SK-N-SH treated with all-trans-retinoic acid at 6 μM for 48 hours (cell line): ENCODE data around the gene M1AP.

Experiments
- ATAC-seq: fragments of 200-7000 bp; cut with Tn5 transposase; 3 replicates; pipeline ENCODE4 v1.9.1; 2020; ENCODE audit warnings: mild to moderate bottlenecking, moderate library complexity
- BACH2 ChIP-seq: fragments of 250-450 bp; sonication (Bioruptor Pico); IDR thresholded peaks from 2 replicates; pipeline ENCODE4 v1.9.0; 2021; ENCODE audit warnings: mild to moderate bottlenecking, borderline replicate concordance
- ESRRG ChIP-seq: fragments of 250-450 bp; sonication (Bioruptor Pico); IDR thresholded peaks from 2 replicates; pipeline ENCODE4 v1.6.1; 2021; ENCODE audit warnings: mild to moderate bottlenecking
- GLIS3 ChIP-seq: fragments of 250-450 bp; sonication (Bioruptor Pico); IDR thresholded peaks from 2 replicates; pipeline ENCODE4 v1.5.0; 2020; ENCODE audit warnings: mild to moderate bottlenecking, moderate library complexity
- ISL1 ChIP-seq: fragments of 250-450 bp; sonication (Bioruptor Pico); IDR thresholded peaks from 2 replicates; pipeline ENCODE4 v2.1.2; 2022; ENCODE audit warnings: mild to moderate bottlenecking, moderate library complexity
- OSR1 ChIP-seq: fragments of 250-450 bp; sonication (Bioruptor Pico); IDR thresholded peaks from 2 replicates; pipeline ENCODE4 v1.8.0; 2022; ENCODE audit warnings: moderate library complexity, mild to moderate bottlenecking, inconsistent platforms
- PPARA ChIP-seq: fragments of 250-450 bp; sonication (Bioruptor Pico); IDR thresholded peaks from 2 replicates; pipeline ENCODE4 v1.5.0; 2020; ENCODE audit warnings: mild to moderate bottlenecking, borderline replicate concordance
- RARB ChIP-seq: fragments of 250-450 bp; sonication (Bioruptor Pico); IDR thresholded peaks from 2 replicates; pipeline ENCODE4 v1.8.0; 2021; ENCODE audit warnings: mild to moderate bottlenecking, moderate library complexity
- SNAI2 ChIP-seq: fragments of 250-450 bp; sonication (Bioruptor Pico); IDR thresholded peaks from 2 replicates; pipeline ENCODE4 v1.5.0; 2020; ENCODE audit warnings: mild to moderate bottlenecking, moderate library complexity
- TCF4 ChIP-seq: fragments of 250-450 bp; sonication (Bioruptor Pico); IDR thresholded peaks from 2 replicates; pipeline ENCODE4 v1.8.0; 2021; ENCODE audit warnings: mild to moderate bottlenecking, moderate library complexity, borderline replicate concordance
- TOX ChIP-seq: fragments of 250-450 bp; sonication (Bioruptor Pico); IDR thresholded peaks from 2 replicates; pipeline ENCODE4 v1.8.0; 2021; ENCODE audit warnings: mild to moderate bottlenecking, moderate library complexity, borderline replicate concordance
- ZFP3 ChIP-seq: fragments of 250-450 bp; sonication (Bioruptor Pico); IDR thresholded peaks from 2 replicates; pipeline ENCODE4 v1.5.0; 2020; ENCODE audit warnings: mild to moderate bottlenecking, moderate library complexity
- ZNF565 ChIP-seq: fragments of 450-650 bp; formaldehyde crosslinking; conservative IDR thresholded peaks from 2 replicates; pipeline ENCODE4 v1.5.0; 2020; ENCODE audit warnings: low read depth, mild to moderate bottlenecking, moderate library complexity
- ZNF70 ChIP-seq: fragments of 450-650 bp; formaldehyde crosslinking; IDR thresholded peaks from 2 replicates; pipeline ENCODE4 v1.5.0; 2020; ENCODE audit warnings: mild to moderate bottlenecking, moderate library complexity
- ZNF8 ChIP-seq: fragments of 450-650 bp; formaldehyde crosslinking; IDR thresholded peaks from 2 replicates; pipeline ENCODE4 v1.5.0; 2020; ENCODE audit warnings: mild to moderate bottlenecking, moderate library complexity
- TF ChIP-seq, protein P1 (sequence below): fragments of 250-450 bp; sonication (Bioruptor Pico); IDR thresholded peaks from 2 replicates; pipeline ENCODE4 v1.8.0; 2020; ENCODE audit warnings: mild to moderate bottlenecking, moderate library complexity, borderline replicate concordance
- TF ChIP-seq, protein P2 (sequence below): fragments of 250-450 bp; sonication (Bioruptor Pico); IDR thresholded peaks from 2 replicates; pipeline ENCODE4 v1.5.0; 2020; ENCODE audit warnings: mild to moderate bottlenecking, moderate library complexity
- TF ChIP-seq, protein P3 (sequence below): fragments of 250-450 bp; sonication (Bioruptor Pico); IDR thresholded peaks from 2 replicates; pipeline ENCODE4 v1.5.1; 2021; ENCODE audit warnings: mild to moderate bottlenecking, moderate library complexity
- TF ChIP-seq, protein P4 (sequence below): fragments of 250-450 bp; sonication (Bioruptor Pico); IDR thresholded peaks from 2 replicates; pipeline ENCODE4 v1.8.0; 2021; ENCODE audit warnings: low read depth, mild to moderate bottlenecking, moderate library complexity, borderline replicate concordance

The M1AP gene

DNA sequence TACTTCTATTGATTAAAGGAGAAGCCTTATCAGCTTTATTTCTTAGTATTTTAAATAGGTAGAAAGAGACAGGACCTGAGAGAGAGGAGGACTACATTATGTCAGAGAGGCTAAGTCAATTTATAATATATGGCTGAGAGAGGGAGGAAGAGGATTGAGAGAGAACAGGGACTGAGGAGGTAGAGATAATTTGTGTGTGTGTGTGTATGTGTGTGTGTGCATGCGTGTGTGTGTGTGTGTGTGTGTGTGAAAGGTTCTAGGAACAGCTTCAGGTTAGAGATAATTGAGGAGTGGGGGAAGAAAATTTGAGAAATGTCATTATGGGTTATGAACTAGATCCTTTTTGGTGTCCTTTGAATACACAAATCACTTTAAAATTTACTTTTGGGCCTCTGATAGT lies 78.4 kb downstream of the M1AP start:
- no peak for TF ChIP-seq RARB (CRISPR knock-in tag)
- TF ChIP-seq PPARA (CRISPR knock-in tag) = no peak
- TF ChIP-seq OSR1 (CRISPR knock-in tag) = no peak
- TF ChIP-seq, protein P1, sequence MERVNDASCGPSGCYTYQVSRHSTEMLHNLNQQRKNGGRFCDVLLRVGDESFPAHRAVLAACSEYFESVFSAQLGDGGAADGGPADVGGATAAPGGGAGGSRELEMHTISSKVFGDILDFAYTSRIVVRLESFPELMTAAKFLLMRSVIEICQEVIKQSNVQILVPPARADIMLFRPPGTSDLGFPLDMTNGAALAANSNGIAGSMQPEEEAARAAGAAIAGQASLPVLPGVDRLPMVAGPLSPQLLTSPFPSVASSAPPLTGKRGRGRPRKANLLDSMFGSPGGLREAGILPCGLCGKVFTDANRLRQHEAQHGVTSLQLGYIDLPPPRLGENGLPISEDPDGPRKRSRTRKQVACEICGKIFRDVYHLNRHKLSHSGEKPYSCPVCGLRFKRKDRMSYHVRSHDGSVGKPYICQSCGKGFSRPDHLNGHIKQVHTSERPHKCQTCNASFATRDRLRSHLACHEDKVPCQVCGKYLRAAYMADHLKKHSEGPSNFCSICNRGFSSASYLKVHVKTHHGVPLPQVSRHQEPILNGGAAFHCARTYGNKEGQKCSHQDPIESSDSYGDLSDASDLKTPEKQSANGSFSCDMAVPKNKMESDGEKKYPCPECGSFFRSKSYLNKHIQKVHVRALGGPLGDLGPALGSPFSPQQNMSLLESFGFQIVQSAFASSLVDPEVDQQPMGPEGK (CRISPR knock-in tag) = no peak
- no peak for TF ChIP-seq ZNF565
- TF ChIP-seq SNAI2 (CRISPR knock-in tag) = no peak
- TF ChIP-seq, protein P2, sequence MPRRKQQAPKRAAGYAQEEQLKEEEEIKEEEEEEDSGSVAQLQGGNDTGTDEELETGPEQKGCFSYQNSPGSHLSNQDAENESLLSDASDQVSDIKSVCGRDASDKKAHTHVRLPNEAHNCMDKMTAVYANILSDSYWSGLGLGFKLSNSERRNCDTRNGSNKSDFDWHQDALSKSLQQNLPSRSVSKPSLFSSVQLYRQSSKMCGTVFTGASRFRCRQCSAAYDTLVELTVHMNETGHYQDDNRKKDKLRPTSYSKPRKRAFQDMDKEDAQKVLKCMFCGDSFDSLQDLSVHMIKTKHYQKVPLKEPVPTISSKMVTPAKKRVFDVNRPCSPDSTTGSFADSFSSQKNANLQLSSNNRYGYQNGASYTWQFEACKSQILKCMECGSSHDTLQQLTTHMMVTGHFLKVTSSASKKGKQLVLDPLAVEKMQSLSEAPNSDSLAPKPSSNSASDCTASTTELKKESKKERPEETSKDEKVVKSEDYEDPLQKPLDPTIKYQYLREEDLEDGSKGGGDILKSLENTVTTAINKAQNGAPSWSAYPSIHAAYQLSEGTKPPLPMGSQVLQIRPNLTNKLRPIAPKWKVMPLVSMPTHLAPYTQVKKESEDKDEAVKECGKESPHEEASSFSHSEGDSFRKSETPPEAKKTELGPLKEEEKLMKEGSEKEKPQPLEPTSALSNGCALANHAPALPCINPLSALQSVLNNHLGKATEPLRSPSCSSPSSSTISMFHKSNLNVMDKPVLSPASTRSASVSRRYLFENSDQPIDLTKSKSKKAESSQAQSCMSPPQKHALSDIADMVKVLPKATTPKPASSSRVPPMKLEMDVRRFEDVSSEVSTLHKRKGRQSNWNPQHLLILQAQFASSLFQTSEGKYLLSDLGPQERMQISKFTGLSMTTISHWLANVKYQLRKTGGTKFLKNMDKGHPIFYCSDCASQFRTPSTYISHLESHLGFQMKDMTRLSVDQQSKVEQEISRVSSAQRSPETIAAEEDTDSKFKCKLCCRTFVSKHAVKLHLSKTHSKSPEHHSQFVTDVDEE (CRISPR knock-in tag) = no peak
- TF ChIP-seq ZNF70 (CRISPR knock-in tag) = no peak
- TF ChIP-seq, protein P3, sequence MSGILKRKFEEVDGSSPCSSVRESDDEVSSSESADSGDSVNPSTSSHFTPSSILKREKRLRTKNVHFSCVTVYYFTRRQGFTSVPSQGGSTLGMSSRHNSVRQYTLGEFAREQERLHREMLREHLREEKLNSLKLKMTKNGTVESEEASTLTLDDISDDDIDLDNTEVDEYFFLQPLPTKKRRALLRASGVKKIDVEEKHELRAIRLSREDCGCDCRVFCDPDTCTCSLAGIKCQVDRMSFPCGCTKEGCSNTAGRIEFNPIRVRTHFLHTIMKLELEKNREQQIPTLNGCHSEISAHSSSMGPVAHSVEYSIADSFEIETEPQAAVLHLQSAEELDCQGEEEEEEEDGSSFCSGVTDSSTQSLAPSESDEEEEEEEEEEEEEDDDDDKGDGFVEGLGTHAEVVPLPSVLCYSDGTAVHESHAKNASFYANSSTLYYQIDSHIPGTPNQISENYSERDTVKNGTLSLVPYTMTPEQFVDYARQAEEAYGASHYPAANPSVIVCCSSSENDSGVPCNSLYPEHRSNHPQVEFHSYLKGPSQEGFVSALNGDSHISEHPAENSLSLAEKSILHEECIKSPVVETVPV (CRISPR knock-in tag) = no peak
- no peak for TF ChIP-seq TCF4 (CRISPR knock-in tag)
- no peak for TF ChIP-seq ZFP3
- no peak for TF ChIP-seq BACH2 (CRISPR knock-in tag)
- no peak for TF ChIP-seq TOX
- ATAC-seq = no peak

DNA sequence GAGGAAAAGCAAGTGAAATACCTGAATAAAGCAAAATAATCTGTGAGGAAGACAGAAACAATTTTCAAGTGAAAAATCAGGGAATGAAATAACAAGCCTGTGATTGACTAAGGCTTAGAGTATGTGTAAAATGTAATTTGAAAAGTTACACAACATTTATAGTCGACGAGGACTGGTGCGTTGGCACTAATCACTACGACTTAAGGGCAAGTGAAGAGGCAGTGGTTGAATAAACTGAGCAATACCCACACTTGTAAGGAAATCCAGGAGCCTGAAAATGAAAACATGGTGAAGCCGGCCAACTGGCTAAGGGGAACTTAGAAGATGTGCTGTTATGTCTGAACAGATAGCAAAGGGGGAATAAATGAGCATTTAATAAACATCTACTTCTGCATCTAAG lies 80.2 kb downstream of the M1AP start:
- no peak for TF ChIP-seq ESRRG (CRISPR knock-in tag)
- TF ChIP-seq, protein P2 (CRISPR knock-in tag) = no peak
- TF ChIP-seq TCF4 (CRISPR knock-in tag) = no peak
- no peak for TF ChIP-seq PPARA (CRISPR knock-in tag)
- TF ChIP-seq OSR1 (CRISPR knock-in tag) = no peak
- TF ChIP-seq ZNF565 = no peak
- TF ChIP-seq, all 23 proteins: peak for 0
- ATAC-seq = peak; percentile 56

DNA sequence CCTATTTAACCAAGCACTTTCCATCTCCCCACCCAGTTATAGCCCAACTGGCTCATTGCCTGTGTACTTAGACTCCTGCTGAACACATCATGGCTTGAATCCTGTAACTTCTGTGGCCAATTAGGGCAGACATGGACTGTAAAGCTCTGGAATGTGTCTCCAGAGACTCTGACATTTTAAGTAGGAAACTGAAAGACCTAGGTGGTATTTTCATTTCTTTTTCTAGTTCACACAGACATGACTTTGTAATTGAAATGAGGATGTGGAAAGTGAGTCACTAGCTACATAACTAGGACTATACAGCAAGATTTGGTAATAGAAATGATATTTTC lies 81.4 kb downstream of the M1AP start:
- TF ChIP-seq ZNF8 (CRISPR knock-in tag) (no peak), TOX (peak; percentile 63; the same call in 1 of the 2 replicates), OSR1 (CRISPR knock-in tag) (no peak), ZFP3 (no peak), TCF4 (CRISPR knock-in tag) (no peak), ISL1 (CRISPR knock-in tag) (peak; percentile 64), ZNF70 (CRISPR knock-in tag) (no peak), ZNF565 (no peak), ESRRG (CRISPR knock-in tag) (no peak), GLIS3 (CRISPR knock-in tag) (no peak)
- TF ChIP-seq, protein P4, sequence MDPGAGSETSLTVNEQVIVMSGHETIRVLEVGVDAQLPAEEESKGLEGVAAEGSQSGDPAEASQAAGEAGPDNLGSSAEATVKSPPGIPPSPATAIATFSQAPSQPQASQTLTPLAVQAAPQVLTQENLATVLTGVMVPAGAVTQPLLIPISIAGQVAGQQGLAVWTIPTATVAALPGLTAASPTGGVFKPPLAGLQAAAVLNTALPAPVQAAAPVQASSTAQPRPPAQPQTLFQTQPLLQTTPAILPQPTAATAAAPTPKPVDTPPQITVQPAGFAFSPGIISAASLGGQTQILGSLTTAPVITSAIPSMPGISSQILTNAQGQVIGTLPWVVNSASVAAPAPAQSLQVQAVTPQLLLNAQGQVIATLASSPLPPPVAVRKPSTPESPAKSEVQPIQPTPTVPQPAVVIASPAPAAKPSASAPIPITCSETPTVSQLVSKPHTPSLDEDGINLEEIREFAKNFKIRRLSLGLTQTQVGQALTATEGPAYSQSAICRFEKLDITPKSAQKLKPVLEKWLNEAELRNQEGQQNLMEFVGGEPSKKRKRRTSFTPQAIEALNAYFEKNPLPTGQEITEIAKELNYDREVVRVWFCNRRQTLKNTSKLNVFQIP (CRISPR knock-in tag) = no peak
- peak; percentile 84 for ATAC-seq
